Body of pancreas (tissue), 4 donors: Measurements from ENCODE around the gene GPR61. TPM values are rescaled to one million over a fixed set of nuclear protein-coding genes. Genes with fewer than 3 reads are reported as not detected.

Source experiments
- ATAC-seq: fragments of 150-250 bp; one replicate; pipeline ENCODE4 v1.9.1; 2016
- DNase-seq, 4 donors: peaks; one replicate each; pipeline ENCODE4 v3.0.0-alpha.2; 2019
- H3K27ac ChIP-seq, 4 donors: fragments of 200-600 bp; sonication (generic); 1 replicate in 3 of 4; 2 replicates in 1 of 4; pipeline versions ENCODE4 v1.5.1 to v1.6.1; 2016 to 2019; ENCODE audit warnings: mild to moderate bottlenecking in 1 of 4, mixed read lengths in 1 of 4, moderate library complexity in 1 of 4
- H3K27me3 ChIP-seq, 2 donors: fragments of 200-600 bp; sonication (generic); one replicate each; pipeline ENCODE4 v1.6.0; 2016; ENCODE audit warnings: mild to moderate bottlenecking in 1 of 2
- H3K36me3 ChIP-seq, 2 donors: fragments of 200-600 bp; sonication (generic); replicated peaks in 1 of 2; 2 replicates each; pipeline ENCODE4 v1.5.1; 2016; ENCODE audit warnings: low read depth in 2 of 2; ENCODE audit not compliant: insufficient read depth in 1 of 2
- H3K4me1 ChIP-seq: fragments of 200-600 bp; sonication (generic); one replicate; pipeline ENCODE4 v1.6.0; 2016
- H3K4me3 ChIP-seq, 2 donors: fragments of 200-600 bp; sonication (generic); 1 replicate in 1 of 2; 2 replicates in 1 of 2; pipeline ENCODE4 v1.5.1; 2016 to 2019
- H3K9me3 ChIP-seq, 3 donors: fragments of 200-600 bp; sonication (generic); 1 replicate in 2 of 3; 2 replicates in 1 of 3; pipeline ENCODE4 v1.5.1; 2016
- CTCF ChIP-seq, 7 experiments: fragments of 450-650 bp in 4 of 7; fragments of 200-600 bp in 3 of 7; sonication (generic) in 3 of 7; IDR thresholded peaks; one replicate each; pipeline ENCODE4 v1.5.1; 2016 to 2019; ENCODE audit warnings: antibody characterized with exemption in 7 of 7
- POLR2A ChIP-seq, 3 donors: fragments of 450-650 bp; IDR thresholded peaks; one replicate each; pipeline ENCODE4 v1.6.1; 2016; ENCODE audit warnings: antibody characterized with exemption in 3 of 3, mild to moderate bottlenecking in 2 of 3
- WGBS, 2 donors: methylation state at CpG; one replicate each; pipeline ENCODE4 v1.1.5; 2017; 5-methylcytosine and 5-hydroxymethylcytosine counted together
- intact Hi-C: fragments of 100-400 bp; cut with DNase I; formaldehyde crosslinking; loops from one replicate; pipeline ENCODE4 v1.15.1; 2023
- total RNA-seq, 2 donors: library from RNA; depleted of rRNA; stranded (reverse); fragments of >200 nt; gene quantifications; one replicate each; pipeline ENCODE4 v1.1.0, GENCODE V29; 2016

Gene GPR61
- total RNA-seq, 2 donors from 2014 or later = not detected

DNA sequence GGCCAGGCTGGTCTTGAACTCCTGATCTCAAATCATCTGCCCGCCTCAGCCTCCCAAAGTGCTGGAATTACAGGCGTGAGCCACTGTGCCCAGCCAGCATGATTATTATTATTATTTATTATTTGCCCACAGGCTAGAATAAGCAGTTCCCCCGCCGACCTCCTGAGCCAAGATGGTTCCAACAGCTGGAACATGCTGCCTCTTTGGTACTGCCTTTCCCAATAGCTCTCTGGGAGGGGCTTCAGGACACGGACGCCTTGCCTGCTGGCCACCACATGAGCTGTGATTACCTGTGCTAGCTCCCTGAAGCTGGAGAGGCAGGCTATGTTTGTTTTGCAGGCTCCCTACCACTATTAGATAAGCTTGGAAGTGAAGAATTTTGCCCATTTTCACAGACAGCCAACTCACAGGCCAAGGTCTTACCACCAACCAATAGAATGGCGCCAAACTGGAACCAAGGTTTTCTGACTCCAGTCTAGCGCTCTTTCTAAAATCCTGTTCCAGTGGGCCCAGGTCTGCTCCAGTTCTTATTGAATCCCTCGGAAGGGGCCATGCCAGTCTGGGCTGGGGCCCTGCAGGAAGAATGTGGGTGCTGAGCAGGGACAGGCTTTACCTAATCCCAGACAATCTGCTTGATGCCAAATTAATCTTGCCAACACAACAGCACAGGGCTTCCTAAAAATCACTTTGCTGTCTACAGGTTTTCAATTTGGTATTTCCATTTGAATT, 2.1 kb upstream of the GPR61 start:
- 63 to 79% methylated on average over 8 to 9 of the region's 9 CpGs for WGBS, 2 donors
- no peaks in the 10 kb centered on the region for H3K9me3 ChIP-seq
- DNase-seq (no peak), ATAC-seq (no peak)
- H3K27me3 ChIP-seq = no peaks in the 10 kb centered on the region
- H3K4me3 ChIP-seq = no peak overlapping the region
- H3K4me1 ChIP-seq = peaks cover 2% of the 10 kb centered on the region
- no peaks in the 10 kb centered on the region for H3K36me3 ChIP-seq
- no peak for TF ChIP-seq CTCF (IDR thresholded peaks at IDR 0.05)
- TF ChIP-seq POLR2A (IDR thresholded peaks at IDR 0.05) = no peak
- no peak overlapping the region for H3K27ac ChIP-seq
- intact Hi-C loops = no loop called here

DNA sequence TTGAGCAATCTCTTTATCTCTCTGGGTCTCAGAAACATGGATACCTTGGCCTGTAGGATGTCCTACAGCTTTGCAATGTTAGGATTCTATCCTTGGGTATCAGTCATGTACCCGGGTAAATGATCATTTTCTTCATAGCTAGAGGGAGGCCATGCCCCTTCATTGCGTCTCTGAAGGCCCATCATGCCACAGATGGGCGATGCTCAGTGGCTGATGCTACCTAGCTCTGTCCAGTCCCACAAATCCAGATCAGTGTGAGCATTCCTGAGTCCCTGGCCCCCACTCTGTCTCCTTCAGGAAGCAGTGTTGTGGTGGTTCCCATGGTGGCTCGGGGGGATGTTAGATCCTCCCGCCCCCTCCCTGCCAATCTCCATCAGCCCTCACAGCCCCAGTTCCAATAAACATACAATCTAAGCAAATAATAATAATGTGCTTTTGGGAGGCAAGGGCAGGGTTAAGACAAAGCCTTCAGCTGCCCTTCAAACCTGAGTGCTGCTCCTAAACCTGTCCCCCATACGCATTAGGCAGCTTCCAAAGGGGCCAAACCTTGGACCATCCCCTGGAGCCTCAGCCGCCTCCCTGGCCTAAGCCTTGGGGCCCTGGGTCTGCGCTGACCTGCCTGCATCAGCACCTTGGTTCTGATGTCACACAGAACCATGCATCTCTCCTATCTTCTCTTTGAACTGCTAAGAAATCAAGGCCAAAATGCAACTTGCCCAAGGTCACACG, 681 bp upstream of the GPR61 start:
- DNase-seq = no peak
- 74 to 82% methylated on average over 7 to 9 of the region's 9 CpGs for WGBS, 2 donors
- intact Hi-C loops = no loop called here
- H3K27ac ChIP-seq = no peak overlapping the region
- H3K27me3 ChIP-seq = no peaks in the 10 kb centered on the region
- no peak for ATAC-seq
- no peak overlapping the region for H3K4me3 ChIP-seq
- no peaks in the 10 kb centered on the region for H3K36me3 ChIP-seq
- H3K4me1 ChIP-seq = no peaks in the 10 kb centered on the region
- H3K9me3 ChIP-seq = no peaks in the 10 kb centered on the region
- no peak for TF ChIP-seq POLR2A (IDR thresholded peaks at IDR 0.05)
- no peak for TF ChIP-seq CTCF (IDR thresholded peaks at IDR 0.05)

DNA sequence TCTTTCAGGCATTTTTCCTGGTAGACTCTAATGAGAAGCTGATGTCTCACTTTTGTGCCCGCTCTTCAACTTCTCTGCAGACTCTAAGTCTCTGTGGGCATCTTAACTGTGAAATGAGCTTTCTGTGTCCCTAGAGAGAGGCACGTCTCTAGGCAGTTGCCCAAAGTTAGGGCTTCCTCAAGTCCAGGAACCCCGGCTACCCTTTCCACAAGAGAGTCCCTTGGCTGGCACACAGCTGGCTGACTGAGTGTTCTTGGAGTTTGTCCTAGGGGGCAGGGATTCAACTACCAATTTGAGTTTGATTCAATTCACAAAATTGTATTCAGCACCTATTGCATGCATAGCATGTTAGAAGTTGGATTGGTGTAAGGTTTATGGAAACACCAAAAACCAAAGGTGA, 1.4 kb downstream of the GPR61 start:
- no peaks in the 10 kb centered on the region for H3K4me1 ChIP-seq
- WGBS, 2 donors = 73 to 76% methylated on average over 3 of the region's 3 CpGs
- H3K36me3 ChIP-seq = no peaks in the 10 kb centered on the region
- H3K27ac ChIP-seq = no peak overlapping the region
- intact Hi-C loops = loop anchor here (5.0 to 10.0 kb wide), 2 partner anchors 86 to 234 kb away; no protein-coding TSS in a partner anchor
- no peak for TF ChIP-seq POLR2A (IDR thresholded peaks at IDR 0.05)
- TF ChIP-seq CTCF (IDR thresholded peaks at IDR 0.05) = no peak
- no peak overlapping the region for H3K4me3 ChIP-seq
- no peaks in the 10 kb centered on the region for H3K9me3 ChIP-seq
- H3K27me3 ChIP-seq = no peaks in the 10 kb centered on the region
- ATAC-seq (no peak), DNase-seq (no peak)

- H3K9me3 ChIP-seq = no peaks in the 10 kb centered on the region
- H3K4me1 ChIP-seq = peaks cover 11% of the 10 kb centered on the region
- H3K27ac ChIP-seq = no peak overlapping the region
- H3K27me3 ChIP-seq = no peaks in the 10 kb centered on the region
- DNase-seq (no peak), ATAC-seq (no peak)
- H3K36me3 ChIP-seq = no peaks in the 10 kb centered on the region
- no peak overlapping the region for H3K4me3 ChIP-seq
- TF ChIP-seq POLR2A (IDR thresholded peaks at IDR 0.05) (no peak), CTCF (IDR thresholded peaks at IDR 0.05) (no peak)
- 84 to 91% methylated on average over 8 to 10 of the region's 10 CpGs for WGBS, 2 donors
- intact Hi-C loops = loop anchor here (5.0 to 10.0 kb wide), 2 partner anchors 85 to 232 kb away; no protein-coding TSS in a partner anchor
These were observed 3.0 kb downstream of the GPR61 start for GRCh38 chr1:109542657-109543056.
